GM19239 (cell line): Measurements from ENCODE around the gene FAM76B.

Experiments
- DNase-seq: peaks from one replicate; pipeline ENCODE4 v3.0.0; 2011; ENCODE audit warnings: low spot score; ENCODE audit not compliant: insufficient read length
- FAIRE-seq: peaks from 2 replicates; lab custom pipeline; 2011; peaks lifted over from hg19 to GRCh38; lab: Jason Lieb, UNC

The FAM76B gene

GRCh38 chr11:95736355-95736754, 53.2 kb downstream of the FAM76B start:
- FAIRE-seq: no peak

GRCh38 chr11:95734009-95734572, 55.5 kb downstream of the FAM76B start:
- FAIRE-seq (peak; percentile 48), DNase-seq (no peak)

More at GRCh38 chr11:95736355-95736754, 53.2 kb downstream of the FAM76B start:
- no peak for DNase-seq

GRCh38 chr11:95732930-95733602, 56.5 kb downstream of the FAM76B start:
- FAIRE-seq (no peak), DNase-seq (no peak)

DNA sequence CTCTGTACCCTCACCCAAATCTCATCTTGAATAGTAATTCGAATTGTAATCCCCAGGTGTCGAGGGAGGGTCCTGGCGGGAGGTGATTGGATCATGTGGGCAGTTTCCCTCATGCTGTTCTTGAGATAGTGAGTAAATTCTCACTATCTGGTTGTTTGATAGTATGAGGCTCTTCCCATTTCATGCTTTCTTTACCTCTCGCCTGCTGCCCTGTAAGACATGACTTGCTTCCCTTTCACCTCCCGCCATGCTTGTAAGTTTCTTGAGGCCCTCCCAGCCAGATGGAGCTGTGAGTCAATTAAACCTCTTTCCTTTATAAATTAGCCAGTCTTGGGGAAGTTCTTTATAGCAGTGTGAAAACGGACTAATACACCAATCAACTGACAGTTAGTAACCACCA, 60.1 kb downstream of the FAM76B start:
- DNase-seq (no peak), FAIRE-seq (no peak)

DNA sequence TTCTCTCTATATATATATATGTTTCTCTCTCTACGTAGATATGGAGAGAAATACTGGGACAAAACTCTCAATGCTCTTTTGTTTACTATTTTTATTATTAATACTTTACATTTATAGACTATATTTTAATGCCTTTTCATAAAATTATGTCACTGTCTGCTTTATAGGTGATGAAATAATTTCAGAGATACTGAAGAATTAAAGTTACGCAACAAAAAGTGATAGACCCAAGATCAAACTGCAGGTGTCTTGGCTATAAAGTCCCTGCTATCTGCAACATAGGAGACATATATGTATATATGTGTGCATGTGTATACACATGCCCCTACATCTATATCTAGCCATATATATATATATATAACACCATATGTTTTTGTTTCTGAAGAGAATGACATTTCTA, 60.8 kb downstream of the FAM76B start:
- FAIRE-seq (no peak), DNase-seq (no peak)

DNA sequence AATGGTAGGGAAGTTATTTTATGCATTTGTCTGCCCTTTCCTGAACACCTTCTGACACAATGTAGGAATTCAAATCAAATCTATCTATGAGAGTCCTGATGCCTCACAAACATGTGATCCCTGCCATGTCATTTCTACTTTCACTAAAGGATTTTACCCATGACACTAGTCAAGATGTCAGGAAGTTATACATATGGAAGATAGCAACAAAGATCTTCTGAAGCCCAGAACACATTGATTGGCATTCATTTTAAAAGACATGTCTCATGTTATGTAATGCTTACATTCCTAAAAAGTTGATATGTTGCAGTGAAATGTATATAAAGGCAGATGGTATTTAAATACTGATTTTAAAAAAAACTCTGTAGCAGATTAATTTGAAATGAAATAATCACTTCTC, 61.5 kb downstream of the FAM76B start:
- FAIRE-seq: no peak

DNA sequence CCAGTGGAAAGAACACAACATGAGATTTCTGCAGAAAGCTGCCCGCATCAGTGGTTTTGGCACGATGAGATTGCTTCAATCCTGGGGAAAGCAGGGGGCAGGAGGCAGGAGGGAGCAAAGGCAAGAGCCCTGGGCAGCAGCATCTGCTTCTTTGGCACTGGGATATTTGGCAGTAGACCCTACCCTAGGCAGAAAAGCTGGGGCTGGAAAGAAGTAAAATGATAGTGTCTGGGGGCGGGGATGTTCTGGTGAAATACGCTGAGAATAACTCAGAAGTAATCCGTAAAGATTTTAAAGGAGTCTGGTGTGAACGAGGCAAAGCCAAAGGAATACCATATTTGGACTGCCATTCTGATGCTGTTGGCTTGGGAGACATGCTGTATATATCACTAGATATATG, 62.0 kb downstream of the FAM76B start:
- no peak for FAIRE-seq

More for the DNA sequence above, 61.5 kb downstream of the FAM76B start:
- DNase-seq: no peak

GRCh38 chr11:95727111-95727510, 62.5 kb downstream of the FAM76B start:
- DNase-seq (no peak), FAIRE-seq (no peak)

More for the DNA sequence above, 62.0 kb downstream of the FAM76B start:
- no peak for DNase-seq

DNA sequence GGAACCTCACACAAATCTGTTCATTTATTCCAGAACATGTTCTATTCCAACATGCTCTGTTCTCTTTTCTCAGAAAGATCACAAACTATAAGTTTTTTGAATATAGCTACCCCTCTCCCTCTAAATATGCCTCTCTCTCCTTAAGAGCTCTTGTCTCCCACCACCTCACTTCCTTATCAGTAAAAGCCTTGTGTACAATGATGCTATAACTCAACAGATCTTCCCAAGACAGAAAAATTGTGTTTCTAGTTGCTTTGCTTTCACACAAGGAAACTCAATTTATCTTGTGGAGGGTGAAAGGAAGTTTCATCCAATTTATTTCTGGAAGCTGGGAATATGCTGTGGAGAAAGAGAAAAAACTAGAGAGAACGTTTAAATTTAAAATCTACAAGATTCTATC, 64.4 kb downstream of the FAM76B start:
- FAIRE-seq (no peak), DNase-seq (no peak)

GRCh38 chr11:95723361-95723942, 66.1 kb downstream of the FAM76B start:
- DNase-seq (no peak), FAIRE-seq (no peak)

GRCh38 chr11:95720195-95720594, 69.4 kb downstream of the FAM76B start:
- no peak for FAIRE-seq

More at GRCh38 chr11:95720195-95720594, 69.4 kb downstream of the FAM76B start:
- DNase-seq: no peak
